Middle frontal gyrus (tissue), 1 donor: ENCODE data around the gene MAP2.
"Not testable (repeated sequence)": the region's sequence is repeated elsewhere in the genome, so short reads cannot be mapped to it uniquely, and the experiment has no call there.

Experiments used
- DNase-seq: peaks from one replicate; pipeline ENCODE4 v3.0.0-alpha.2; 2015; ENCODE audit warnings: low spot score; ENCODE audit errors: extremely low spot score

The MAP2 gene

GRCh38 chr2:209474960-209475359, 51.1 kb downstream of the MAP2 start:
- DNase-seq: no peak

DNA sequence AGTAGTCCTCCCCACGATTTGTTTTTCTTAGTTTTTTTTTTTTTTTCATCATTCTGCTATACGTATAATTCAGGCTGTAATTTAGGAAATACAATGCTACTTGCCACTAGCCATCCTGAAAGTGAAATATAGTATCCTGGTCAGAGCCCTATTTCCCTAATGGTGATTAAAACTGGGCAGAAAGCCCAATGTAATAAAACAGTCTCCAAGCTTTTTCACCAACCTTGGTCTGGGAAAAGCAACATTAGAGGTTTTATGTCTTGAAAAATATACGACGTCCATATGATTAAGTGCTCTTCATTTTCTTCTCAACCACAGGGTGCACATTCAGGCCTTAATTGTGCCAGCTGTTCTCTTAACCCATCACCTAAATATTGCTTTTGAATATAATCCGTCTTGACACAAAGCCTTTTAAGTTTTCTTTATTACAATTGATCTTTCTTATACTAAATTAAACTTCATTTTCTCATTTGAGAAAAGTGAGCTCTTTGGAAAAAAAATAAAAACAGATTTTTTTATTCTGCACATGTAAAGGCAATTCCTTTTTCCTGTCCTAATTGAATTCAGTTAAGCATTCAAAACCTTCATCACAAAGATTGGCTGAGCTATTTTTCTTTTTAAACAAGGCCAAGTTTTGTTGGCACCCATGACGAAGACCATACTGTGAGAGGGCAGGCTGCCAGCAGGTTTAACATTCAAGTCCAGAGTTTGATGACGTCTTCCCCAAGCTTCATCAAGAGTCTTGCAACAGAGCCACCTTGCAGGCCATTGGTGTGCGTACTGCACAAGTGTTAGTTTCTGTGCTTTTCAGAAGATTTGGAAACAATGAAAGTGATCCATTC, 52.7 kb downstream of the MAP2 start:
- no peak for DNase-seq

GRCh38 chr2:209492296-209492695, 68.4 kb downstream of the MAP2 start:
- not testable (repeated sequence) for DNase-seq

DNA sequence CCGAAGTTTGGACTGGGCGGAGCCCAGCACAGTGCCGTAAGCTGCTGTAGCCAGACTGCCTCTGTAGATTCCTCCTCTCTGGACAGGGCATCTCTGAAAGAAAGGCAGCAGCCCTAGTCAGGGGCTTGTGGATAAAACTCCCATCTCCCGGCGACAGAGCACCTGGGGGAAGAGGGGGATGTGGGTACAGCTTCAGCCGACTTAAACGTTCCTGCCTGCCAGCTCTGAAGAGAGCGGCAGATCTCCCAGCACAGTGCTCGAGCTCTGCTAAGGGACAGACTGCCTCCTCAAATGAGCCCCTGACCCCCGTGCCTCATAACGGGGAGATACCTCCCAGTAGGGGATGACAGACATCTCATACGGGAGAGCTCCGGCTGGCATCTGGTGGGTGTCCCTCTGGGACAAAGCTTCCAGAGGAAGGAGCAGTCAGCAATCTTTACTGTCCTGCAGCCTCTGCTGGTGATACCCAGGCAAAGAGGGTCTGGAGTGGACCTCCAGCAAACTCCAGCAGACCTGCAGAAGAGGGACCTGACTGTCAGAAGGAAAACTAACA, 71.3 kb downstream of the MAP2 start:
- not testable (repeated sequence) for DNase-seq

DNA sequence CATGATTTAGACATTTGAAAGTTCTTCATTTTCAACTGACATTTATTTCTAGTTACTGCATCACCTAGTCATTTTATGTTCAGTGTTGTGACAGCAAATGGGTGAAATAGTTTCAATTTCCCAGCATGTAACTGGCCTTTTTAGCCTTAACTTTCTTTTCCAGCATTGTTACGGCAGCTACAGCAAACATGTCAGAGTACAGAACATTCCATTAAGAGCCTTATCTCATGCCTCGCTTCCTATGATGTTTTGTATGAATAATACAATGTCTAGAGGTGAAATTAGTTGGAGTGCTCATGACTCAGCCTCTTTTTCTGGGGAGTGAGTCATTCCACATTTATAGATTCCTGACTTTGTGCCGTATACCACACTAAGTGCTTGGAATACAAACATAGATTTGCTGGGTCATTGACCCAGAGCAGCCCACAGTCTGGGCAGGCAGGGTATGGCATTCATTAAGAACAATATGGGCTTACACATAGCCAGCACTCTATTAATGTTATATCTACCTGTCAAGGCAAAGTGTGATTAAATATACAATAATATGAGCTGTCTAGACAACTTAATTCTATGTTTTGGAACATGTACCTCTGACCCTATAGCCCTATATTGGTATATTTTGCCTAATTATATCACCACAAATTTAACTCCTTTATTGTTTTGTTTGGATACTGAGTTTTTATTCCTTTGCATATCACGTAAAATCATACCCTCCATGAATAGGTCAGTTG, 72.2 kb downstream of the MAP2 start:
- no peak for DNase-seq

GRCh38 chr2:209496586-209496982, 72.7 kb downstream of the MAP2 start:
- no peak for DNase-seq

DNA sequence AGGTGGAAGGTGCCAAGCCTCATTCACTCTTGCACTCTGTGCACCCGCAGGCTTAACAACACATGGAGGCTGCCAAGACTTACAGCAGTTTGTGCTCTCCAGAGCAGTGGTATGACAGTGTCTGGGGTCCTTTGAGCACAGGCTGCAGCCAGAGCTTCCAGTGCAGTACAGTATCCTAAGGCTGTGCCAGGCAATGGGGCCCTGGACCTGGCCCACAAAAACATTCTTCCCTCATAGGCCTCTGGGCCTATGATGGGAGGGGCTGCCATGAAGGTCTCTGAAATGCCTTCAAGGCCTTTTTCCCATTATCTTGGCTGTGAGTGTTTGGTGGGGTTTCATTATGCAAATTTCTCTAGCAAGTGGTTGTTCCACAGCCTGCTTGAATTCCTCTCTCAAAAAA, 74.8 kb downstream of the MAP2 start:
- DNase-seq: no peak

GRCh38 chr2:209499069-209499468, 75.2 kb downstream of the MAP2 start:
- no peak for DNase-seq

- no peak for DNase-seq
Observed at GRCh38 chr2:209501579-209501978, 77.7 kb downstream of the MAP2 start.

DNA sequence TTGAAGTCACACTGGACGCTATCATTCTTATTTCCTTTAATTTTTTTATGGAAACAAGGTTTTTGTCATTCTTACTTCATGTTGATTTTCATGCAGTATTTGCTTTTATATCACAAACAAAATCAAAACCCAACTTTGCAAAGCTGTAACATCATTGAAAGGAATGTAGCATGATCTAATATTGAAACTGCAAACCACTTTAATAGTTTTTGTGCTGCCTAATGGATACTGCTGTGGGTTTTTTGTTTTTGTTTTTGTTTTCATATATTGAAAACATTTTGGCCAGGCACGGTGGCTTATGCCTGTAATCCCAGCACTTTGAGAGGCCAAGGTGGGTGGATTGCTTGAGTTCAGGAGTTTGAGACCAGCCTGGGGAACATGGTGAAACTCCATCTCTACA, 81.6 kb downstream of the MAP2 start:
- no peak for DNase-seq

DNA sequence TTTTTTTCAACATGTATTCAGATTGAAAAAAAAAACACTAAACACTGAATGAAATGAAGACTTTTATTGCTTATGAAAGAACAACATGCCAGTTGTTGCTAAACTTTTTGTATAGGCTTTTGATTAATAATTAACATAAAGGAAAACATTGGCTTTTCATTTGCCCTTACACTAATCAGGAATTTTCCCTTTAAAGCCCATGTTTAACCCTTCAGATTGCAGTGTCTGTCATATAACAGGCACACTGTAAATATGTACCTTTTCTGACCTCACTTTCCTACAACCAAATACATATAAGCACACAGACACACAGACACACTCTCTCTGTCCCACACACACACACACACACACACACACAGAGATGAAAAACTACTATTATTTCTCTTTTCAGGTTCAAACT, 84.4 kb downstream of the MAP2 start:
- DNase-seq: no peak

GRCh38 chr2:209511637-209512036, 87.8 kb downstream of the MAP2 start:
- no peak for DNase-seq

DNA sequence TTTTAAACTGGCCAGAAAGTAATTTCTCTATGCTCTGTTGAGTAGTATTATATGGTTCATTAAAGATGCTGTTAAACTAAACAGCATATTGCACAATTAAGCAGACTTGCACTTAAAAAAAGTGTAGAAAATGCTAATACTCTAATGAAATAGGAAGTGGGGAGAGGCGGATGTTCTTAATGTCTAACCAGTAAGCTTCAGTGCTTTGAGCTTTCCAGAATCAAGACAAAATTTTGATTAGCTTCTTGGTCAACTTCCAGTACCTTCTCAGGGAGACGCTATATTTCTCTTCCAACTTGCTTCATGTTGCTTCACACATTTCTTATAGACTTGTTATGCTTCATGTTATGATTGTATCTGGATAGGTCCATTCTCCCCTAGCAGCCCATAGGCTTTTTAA, 89.1 kb downstream of the MAP2 start:
- no peak for DNase-seq

- no peak for DNase-seq
Observed at GRCh38 chr2:209517436-209517835, 93.6 kb downstream of the MAP2 start.

DNA sequence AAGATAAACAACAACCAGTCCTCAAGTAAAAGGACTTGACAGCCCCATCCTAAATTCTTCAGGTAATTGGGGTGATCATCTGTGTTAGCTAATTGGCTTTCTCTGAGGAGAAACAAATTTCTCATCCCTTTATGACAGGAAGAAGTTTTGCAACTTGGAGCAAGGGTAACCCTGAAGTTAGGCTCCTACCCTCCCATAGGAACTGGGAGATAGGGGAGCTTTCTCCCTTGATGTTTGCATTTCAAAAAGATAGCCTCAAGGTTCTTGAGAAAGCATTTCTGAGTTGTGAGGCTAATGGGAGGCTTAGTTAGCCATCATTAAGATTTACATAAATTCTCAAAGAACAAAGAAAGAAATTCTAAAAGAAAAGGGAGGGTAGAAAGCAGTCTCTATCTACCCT, 95.4 kb downstream of the MAP2 start:
- no peak for DNase-seq

DNA sequence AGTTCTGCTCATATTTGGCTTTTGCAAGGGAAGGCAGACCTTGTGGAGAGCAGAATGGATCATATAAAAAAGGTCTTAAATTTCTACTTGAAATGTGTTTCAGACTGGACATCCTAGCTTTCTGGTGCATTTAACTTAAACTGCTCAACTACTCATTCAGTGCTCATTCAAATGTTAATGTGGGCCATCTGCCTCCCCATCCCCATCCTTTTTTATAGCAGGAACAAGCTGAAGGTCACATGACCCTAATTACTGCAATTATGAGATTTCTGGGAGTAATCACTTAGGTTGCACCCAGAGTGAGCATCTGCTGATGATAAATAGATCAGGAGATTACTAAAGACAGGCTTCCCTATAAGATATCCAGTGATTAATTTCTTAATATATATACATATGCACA, 96.1 kb downstream of the MAP2 start:
- DNase-seq: no peak

DNA sequence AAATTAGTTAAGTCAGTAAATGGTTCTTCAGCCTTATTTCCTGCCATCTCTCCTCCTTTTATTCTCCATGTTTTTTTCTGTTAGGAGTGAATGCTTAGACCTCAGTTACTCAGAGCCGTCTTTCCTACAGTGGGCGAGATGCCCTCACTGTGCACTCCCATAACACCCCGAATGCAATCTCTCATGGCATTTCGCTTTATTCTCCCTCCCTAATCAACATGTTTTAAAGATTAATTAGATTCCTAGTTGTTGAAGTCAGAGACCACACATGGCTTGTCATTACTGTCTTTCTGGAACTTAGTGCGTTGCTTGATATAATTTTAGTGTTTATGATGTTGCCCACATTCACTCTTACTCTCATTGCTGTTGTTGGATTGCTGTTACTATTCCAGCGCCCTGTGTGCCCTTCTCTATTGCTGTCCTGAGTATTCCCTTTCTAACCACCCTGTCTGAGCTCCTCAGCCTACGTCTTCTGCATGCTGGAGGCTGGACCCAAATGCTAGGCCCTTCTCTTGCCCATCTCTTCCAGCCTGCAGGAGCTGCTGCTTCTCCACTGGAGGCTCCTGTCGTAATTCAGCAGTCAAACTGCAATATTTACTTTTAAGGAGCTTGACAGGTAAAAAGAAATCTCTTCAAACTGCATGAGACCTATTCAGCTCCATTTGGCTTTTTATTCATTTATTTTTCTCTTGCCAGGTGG, 99.3 kb downstream of the MAP2 start:
- no peak for DNase-seq

DNA sequence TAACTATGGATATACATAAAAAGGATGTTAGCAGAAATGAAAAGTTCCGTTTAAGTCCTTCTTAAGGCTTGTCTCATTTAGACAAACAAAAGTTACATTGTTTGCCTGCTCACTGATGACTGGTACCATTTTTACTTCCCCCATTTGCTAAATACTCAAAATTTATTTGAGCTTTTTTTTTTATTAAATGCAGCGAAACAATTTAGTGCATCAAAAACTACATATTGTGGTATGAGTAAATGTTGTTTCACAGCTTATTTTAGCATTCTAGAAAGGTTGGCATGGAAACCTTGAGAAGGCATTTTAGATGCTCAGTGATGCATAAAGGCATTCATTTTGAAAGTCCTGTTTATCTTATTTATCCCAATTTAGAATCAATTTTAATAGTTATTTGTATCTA, 100.0 kb downstream of the MAP2 start:
- DNase-seq: no peak

DNA sequence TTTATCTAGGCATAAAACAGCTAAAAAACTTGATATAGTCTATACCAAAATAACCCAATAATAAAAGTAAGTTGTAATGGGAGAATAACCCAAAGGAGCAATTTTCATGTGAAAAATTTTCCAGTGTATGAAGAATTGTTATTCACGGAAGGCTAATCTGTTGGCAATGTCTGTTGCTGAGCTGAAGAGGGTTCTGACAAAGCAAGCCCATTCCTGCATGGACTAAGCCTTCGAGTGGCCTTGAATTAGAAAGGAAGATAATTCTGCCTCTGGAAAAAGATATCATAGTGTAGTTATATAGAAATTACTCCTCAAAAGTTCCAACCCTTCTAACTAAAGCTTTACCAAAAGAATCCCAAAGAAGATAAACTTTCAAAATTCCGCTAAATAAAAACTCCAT, 101.5 kb downstream of the MAP2 start:
- DNase-seq: no peak

- no peak for DNase-seq
Observed at GRCh38 chr2:209525834-209526281, 102.0 kb downstream of the MAP2 start.

GRCh38 chr2:209526561-209526960, 102.7 kb downstream of the MAP2 start:
- no peak for DNase-seq

DNA sequence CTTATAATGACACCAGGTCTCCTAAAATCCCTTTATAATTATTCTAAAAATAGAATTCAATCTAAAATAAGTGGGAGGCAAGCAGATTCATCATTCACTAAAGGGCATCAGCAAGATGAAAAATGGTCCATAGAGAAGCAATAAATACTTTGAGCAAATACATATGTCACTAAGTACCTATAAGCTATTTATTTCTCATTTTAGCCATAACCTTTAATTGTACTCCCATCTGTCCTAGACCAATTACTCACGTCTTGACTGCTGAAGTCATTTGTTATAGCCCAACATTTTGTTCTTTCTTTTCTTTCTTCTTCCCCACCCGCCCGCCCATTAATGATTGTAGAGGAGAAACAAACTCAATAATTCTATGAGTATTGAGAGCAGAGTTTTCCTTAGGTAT, 105.7 kb downstream of the MAP2 start:
- no peak for DNase-seq
